NCI-H1092 (cell line): ENCODE data around the gene IL7R.
A peak's percentile ranks its signal among the peaks of the same experiment; 100 is the strongest.

ENCODE experiments used
- DNase-seq: peaks from one replicate; lab custom pipeline; 2025; lab: John Stamatoyannopoulos, UW

IL7R gene

GRCh38 chr5:35856765-35857351 lies at the start of gene IL7R:
Gene IL7R, plus strand, starts transcription at chr5:35856891. Its CDS starts 87 bp downstream, at chr5:35856978.
- DNase-seq = no peak

- DNase-seq = no peak
Observed at GRCh38 chr5:35810601-35811000, 46.1 kb upstream of the IL7R start.

GRCh38 chr5:35811108-35811741 lies 45.5 kb upstream of the IL7R start:
- no peak for DNase-seq

- DNase-seq = no peak
Observed at GRCh38 chr5:35813521-35813920, 43.2 kb upstream of the IL7R start.

- DNase-seq = peak; percentile 0
Observed at GRCh38 chr5:35815089-35815936, 41.4 kb upstream of the IL7R start.

- DNase-seq = no peak
Observed at GRCh38 chr5:35816881-35817521, 39.7 kb upstream of the IL7R start.

- no peak for DNase-seq
Observed at GRCh38 chr5:35819026-35819425, 37.7 kb upstream of the IL7R start.

GRCh38 chr5:35819668-35820067 lies 37.0 kb upstream of the IL7R start:
- DNase-seq = no peak

- no peak for DNase-seq
Observed at GRCh38 chr5:35820735-35821134, 36.0 kb upstream of the IL7R start.

GRCh38 chr5:35821513-35821912 lies 35.2 kb upstream of the IL7R start:
- no peak for DNase-seq

- DNase-seq = no peak
Observed at GRCh38 chr5:35822511-35822910, 34.2 kb upstream of the IL7R start.

- DNase-seq = no peak
Observed at GRCh38 chr5:35823347-35824098, 33.2 kb upstream of the IL7R start.

- DNase-seq = no peak
Observed at GRCh38 chr5:35826056-35826455, 30.6 kb upstream of the IL7R start.

- no peak for DNase-seq
Observed at GRCh38 chr5:35826554-35826953, 30.1 kb upstream of the IL7R start.

- no peak for DNase-seq
Observed at GRCh38 chr5:35828082-35828598, 28.6 kb upstream of the IL7R start.

- no peak for DNase-seq
Observed at GRCh38 chr5:35830587-35830986, 26.1 kb upstream of the IL7R start.

GRCh38 chr5:35832762-35833161 lies 23.9 kb upstream of the IL7R start:
- DNase-seq = no peak

GRCh38 chr5:35833224-35833623 lies 23.5 kb upstream of the IL7R start:
- DNase-seq = no peak

- DNase-seq = no peak
Observed at GRCh38 chr5:35835796-35836742, 20.6 kb upstream of the IL7R start.

GRCh38 chr5:35838370-35839042 lies 18.2 kb upstream of the IL7R start:
- no peak for DNase-seq
